B cell (primary cell): ENCODE results near the gene CCDC80. TPM values are rescaled to one million over a fixed set of nuclear protein-coding genes. Genes with fewer than 3 reads are reported as not detected.

ENCODE experiments used
- ATAC-seq: fragments of 200-7000 bp; cut with Tn5 transposase; one replicate; pipeline ENCODE4 v1.10.0; 2021; ENCODE audit warnings: low read depth, mild to moderate bottlenecking, moderate number of reproducible peaks, moderate library complexity
- CTCF ChIA-PET: fragments of 350-600 bp; sonication (Branson Sonifier 250); formaldehyde crosslinking; loops from one replicate; lab custom pipeline; 2021; ENCODE audit warnings: antibody characterized with exemption, inconsistent platforms; lab: Charles Lee
- POLR2A ChIA-PET: fragments of 350-600 bp; sonication (Branson Sonifier 250); formaldehyde crosslinking; loops from one replicate; lab custom pipeline; 2021; ENCODE audit warnings: antibody characterized with exemption; lab: Charles Lee
- DNase-seq: peaks from one replicate; pipeline ENCODE4 v3.0.0; 2013
- H2AFZ ChIP-seq: 2 replicates; pipeline ENCODE4 v1.6.1; 2012; ENCODE audit warnings: mild to moderate bottlenecking, low read depth, low read length; ENCODE audit not compliant: insufficient read depth, poor library complexity, severe bottlenecking
- H3K27ac ChIP-seq, 2 donors: 1 replicate in 1 of 2; 2 replicates in 1 of 2; pipeline ENCODE4 v1.5.1; 2012 to 2013; ENCODE audit warnings: low read length in 2 of 2, mild to moderate bottlenecking in 2 of 2, moderate library complexity in 1 of 2
- H3K27me3 ChIP-seq, 4 experiments: fragments of 200-600 bp in 1 of 4; sonication (generic) in 1 of 4; replicated peaks in 1 of 4; 1 replicate in 2 of 4; 2 replicates in 2 of 4; pipeline versions ENCODE4 v1.6.1 to v1.7.0; 2013 to 2016; ENCODE audit warnings: low read length in 3 of 4, mild to moderate bottlenecking in 2 of 4, mixed read lengths in 1 of 4, moderate library complexity in 1 of 4; ENCODE audit not compliant: insufficient read depth in 4 of 4, control insufficient read depth in 3 of 4; ENCODE audit errors: control extremely low read depth in 1 of 4
- H3K36me3 ChIP-seq, 2 experiments: replicated peaks in 1 of 2; 1 replicate in 1 of 2; 2 replicates in 1 of 2; pipeline versions ENCODE4 v1.6.1 to v1.7.1; 2013; ENCODE audit warnings: low read length in 1 of 2; ENCODE audit not compliant: insufficient read depth in 2 of 2, control insufficient read depth in 1 of 2; ENCODE audit errors: control extremely low read depth in 1 of 2, extremely low read depth in 1 of 2
- H3K4me1 ChIP-seq, 2 donors: fragments of 200-600 bp in 1 of 2; sonication (generic) in 1 of 2; 1 replicate in 1 of 2; 2 replicates in 1 of 2; pipeline versions ENCODE4 v1.5.1 to v1.6.1; 2013 to 2017; ENCODE audit warnings: low read length in 2 of 2; ENCODE audit not compliant: control insufficient read depth in 2 of 2, insufficient read depth in 2 of 2
- H3K4me2 ChIP-seq: replicated peaks from 2 replicates; pipeline ENCODE3; 2012; ENCODE audit warnings: mild to moderate bottlenecking, low read depth, low read length; ENCODE audit not compliant: poor library complexity, severe bottlenecking
- H3K4me3 ChIP-seq, 5 experiments: fragments of 200-600 bp in 1 of 5; sonication (generic) in 1 of 5; 1 replicate in 3 of 5; 2 replicates in 2 of 5; pipeline versions ENCODE4 v1.5.1 to v1.7.0; 2011 to 2016; ENCODE audit warnings: low read length in 4 of 5, mild to moderate bottlenecking in 4 of 5, low read depth in 2 of 5, control low read depth in 1 of 5, moderate library complexity in 1 of 5; ENCODE audit not compliant: insufficient read depth in 1 of 5; ENCODE audit errors: control extremely low read depth in 1 of 5, extremely low read depth in 1 of 5
- H3K79me2 ChIP-seq: fragments of 200-600 bp; sonication (generic); one replicate; pipeline ENCODE4 v1.6.0; 2016; ENCODE audit warnings: low read length; ENCODE audit not compliant: control insufficient read depth, insufficient read depth
- H3K9ac ChIP-seq: fragments of 200-600 bp; sonication (generic); 2 replicates; pipeline ENCODE4 v1.6.1; 2017; ENCODE audit warnings: mild to moderate bottlenecking, low read length, moderate library complexity
- H3K9me3 ChIP-seq, 3 donors: one replicate each; pipeline versions ENCODE4 v1.6.1 to v1.7.1; 2013; ENCODE audit warnings: low read length in 2 of 3; ENCODE audit not compliant: control insufficient read depth in 2 of 3, insufficient read depth in 1 of 3; ENCODE audit errors: control extremely low read depth in 1 of 3
- H4K20me1 ChIP-seq: 2 replicates; pipeline ENCODE4 v1.6.0; 2012; ENCODE audit warnings: mild to moderate bottlenecking, low read length; ENCODE audit not compliant: insufficient read depth, control insufficient read depth, poor library complexity, severe bottlenecking
- H3K27ac Mint-ChIP-seq: one replicate; pipeline ENCODE4 v1.8.0; 2021; ENCODE audit warnings: mixed read lengths
- H3K27me3 Mint-ChIP-seq: one replicate; pipeline ENCODE4 v1.8.0; 2021; ENCODE audit warnings: mixed read lengths
- H3K4me1 Mint-ChIP-seq: one replicate; pipeline ENCODE4 v1.8.0; 2021; ENCODE audit warnings: mixed read lengths
- H3K4me3 Mint-ChIP-seq: one replicate; pipeline ENCODE4 v1.8.0; 2021; ENCODE audit warnings: mixed read lengths
- H3K9me3 Mint-ChIP-seq: one replicate; pipeline ENCODE4 v1.8.0; 2022; ENCODE audit warnings: mixed read lengths; ENCODE audit not compliant: insufficient read depth
- EZH2 ChIP-seq: IDR thresholded peaks from 2 replicates; pipeline ENCODE4 v1.6.1; 2012; ENCODE audit warnings: borderline replicate concordance, low read depth, mild to moderate bottlenecking, moderate library complexity, low read length; ENCODE audit not compliant: insufficient read depth, poor library complexity, severe bottlenecking
- WGBS: methylation state at CpG from one replicate; pipeline ENCODE4 v1.1.5; 2013; ENCODE audit warnings: missing lambda C conversion rate; ENCODE audit not compliant: insufficient coverage; 5-methylcytosine and 5-hydroxymethylcytosine counted together
- intact Hi-C: fragments of 100-400 bp; cut with micrococcal nuclease; formaldehyde crosslinking; loops from one replicate; pipeline ENCODE4 v1.10.0; 2022
- polyA plus RNA-seq: library from polyadenylated mRNA; depleted of rRNA; stranded (reverse); fragments of >200 nt; gene quantifications from 2 replicates; pipeline ENCODE4 v1.2.3, GENCODE V29; 2012
- total RNA-seq, 2 donors: library from RNA; stranded (reverse); fragments of 120-200 nt in 1 of 2; gene quantifications; 1 replicate in 1 of 2; 2 replicates in 1 of 2; pipeline versions ENCODE4 v1.2.3 to v1.2.4, GENCODE V29; 2013 to 2022
- TF ChIP-seq, protein P1 (sequence below): fragments of 200-600 bp; IDR thresholded peaks from one replicate; pipeline ENCODE4 v1.8.0; 2022; ENCODE audit warnings: antibody characterized with exemption, mild to moderate bottlenecking

Gene CCDC80
- total and polyA plus RNA-seq, 2 donors (not counting 1 experiment from before 2014, with no cell fraction given), result under 0.01 TPM; not detected in 1

DNA sequence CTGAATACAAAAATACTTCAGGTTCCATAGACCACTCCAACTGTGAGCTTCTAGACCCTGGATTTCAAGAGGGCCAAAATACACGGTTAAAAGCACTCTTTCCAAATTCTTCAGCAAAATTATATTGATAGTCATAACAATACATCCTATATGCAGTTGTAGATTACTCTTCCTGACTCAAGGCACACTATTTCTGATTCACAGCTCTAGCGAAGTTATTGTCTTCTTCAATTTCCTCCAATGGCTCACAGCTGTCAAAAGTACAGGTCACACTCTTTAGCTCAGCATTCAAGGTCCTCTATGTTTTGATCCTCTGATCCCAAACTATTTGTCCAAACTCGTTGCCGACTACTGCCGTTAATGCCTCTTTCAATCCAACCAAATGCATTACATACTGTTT lies 13.5 kb upstream of the CCDC80 start:
- no peak for TF ChIP-seq EZH2
- TF ChIP-seq, protein P1, sequence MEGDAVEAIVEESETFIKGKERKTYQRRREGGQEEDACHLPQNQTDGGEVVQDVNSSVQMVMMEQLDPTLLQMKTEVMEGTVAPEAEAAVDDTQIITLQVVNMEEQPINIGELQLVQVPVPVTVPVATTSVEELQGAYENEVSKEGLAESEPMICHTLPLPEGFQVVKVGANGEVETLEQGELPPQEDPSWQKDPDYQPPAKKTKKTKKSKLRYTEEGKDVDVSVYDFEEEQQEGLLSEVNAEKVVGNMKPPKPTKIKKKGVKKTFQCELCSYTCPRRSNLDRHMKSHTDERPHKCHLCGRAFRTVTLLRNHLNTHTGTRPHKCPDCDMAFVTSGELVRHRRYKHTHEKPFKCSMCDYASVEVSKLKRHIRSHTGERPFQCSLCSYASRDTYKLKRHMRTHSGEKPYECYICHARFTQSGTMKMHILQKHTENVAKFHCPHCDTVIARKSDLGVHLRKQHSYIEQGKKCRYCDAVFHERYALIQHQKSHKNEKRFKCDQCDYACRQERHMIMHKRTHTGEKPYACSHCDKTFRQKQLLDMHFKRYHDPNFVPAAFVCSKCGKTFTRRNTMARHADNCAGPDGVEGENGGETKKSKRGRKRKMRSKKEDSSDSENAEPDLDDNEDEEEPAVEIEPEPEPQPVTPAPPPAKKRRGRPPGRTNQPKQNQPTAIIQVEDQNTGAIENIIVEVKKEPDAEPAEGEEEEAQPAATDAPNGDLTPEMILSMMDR, result no peak
- Histone ChIP-seq H2AFZ (no peak overlapping the region), H3K36me3 (no peaks in the 10 kb centered on the region), H4K20me1 (no peaks in the 10 kb centered on the region), H3K4me3 (no peak overlapping the region), H3K27ac (no peak overlapping the region), H3K27me3 (no peaks in the 10 kb centered on the region), H3K79me2 (no peaks in the 10 kb centered on the region), H3K9ac (no peak overlapping the region), H3K9me3 (no peaks in the 10 kb centered on the region), H3K4me1 (no peaks in the 10 kb centered on the region), H3K4me2 (no peak overlapping the region)
- CTCF ChIA-PET, result interaction anchor here (0.7 to 3.8 kb wide), 5 partner anchors 9 to 325 kb away, joined by 3 to 20 read pairs (median 3); partner anchors contain the start of gene CCDC80
- no peaks in the 10 kb centered on the region for H3K27me3 Mint-ChIP-seq
- DNase-seq, result no peak
- H3K27ac Mint-ChIP-seq, result no peak overlapping the region
- POLR2A ChIA-PET, result no interaction called here
- 99% methylated on average over 4 of the region's 5 CpGs for WGBS
- no peaks in the 10 kb centered on the region for H3K4me1 Mint-ChIP-seq
- ATAC-seq, result no peak
- no peak overlapping the region for H3K4me3 Mint-ChIP-seq
- intact Hi-C loops, result no loop called here
- no peaks in the 10 kb centered on the region for H3K9me3 Mint-ChIP-seq

- H3K27me3 ChIP-seq, result no peaks in the 10 kb centered on the region
- POLR2A ChIA-PET, result no interaction called here
- Mint-ChIP-seq H3K27ac (no peak overlapping the region), H3K9me3 (no peaks in the 10 kb centered on the region), H3K4me1 (peaks cover under 1% of the 10 kb centered on the region), H3K27me3 (no peaks in the 10 kb centered on the region), H3K4me3 (no peak overlapping the region)
- CTCF ChIA-PET, result interaction anchor here (0.7 to 3.8 kb wide), 5 partner anchors 8 to 326 kb away, joined by 3 to 20 read pairs (median 3); partner anchors contain the start of gene CCDC80
- H3K4me1 ChIP-seq, result no peaks in the 10 kb centered on the region
- no peak overlapping the region for H3K27ac ChIP-seq
- WGBS, result 100% methylated on average over 5 of the region's 5 CpGs
- ATAC-seq, result no peak
- H2AFZ ChIP-seq, result no peak overlapping the region
- H3K9me3 ChIP-seq, result no peaks in the 10 kb centered on the region
- no peak for DNase-seq
- H3K9ac ChIP-seq, result no peak overlapping the region
- H3K4me2 ChIP-seq, result no peak overlapping the region
- H4K20me1 ChIP-seq, result no peaks in the 10 kb centered on the region
- no peak overlapping the region for H3K4me3 ChIP-seq
- no peaks in the 10 kb centered on the region for H3K36me3 ChIP-seq
- H3K79me2 ChIP-seq, result no peaks in the 10 kb centered on the region
- TF ChIP-seq, protein P1, result no peak
- no peak for TF ChIP-seq EZH2
- intact Hi-C loops, result no loop called here
These were observed 12.9 kb upstream of the CCDC80 start for GRCh38 chr3:112653881-112654300.
